ENCODE measurements around the gene G6PC1. TPM values are rescaled to one million over a fixed set of nuclear protein-coding genes. Genes with fewer than 3 reads are reported as not detected.
"Not testable (repeated sequence)": the region's sequence is repeated elsewhere in the genome, so short reads cannot be mapped to it uniquely, and the experiment has no call there.

G6PC1 gene
- total and polyA plus RNA-seq, 2 of the 13 experiments (the other 11 are each of a cell fraction or from before 2014, with no cell fraction given): 1.7 to 37.9 TPM

GRCh38 chr17:42880776-42881310 lies 19.8 kb upstream of the G6PC1 start:
- WGBS (ENCODE audit: low lambda C conversion rate): 61% methylated on average over 5 of the region's 5 CpGs
- CTCF ChIA-PET (ENCODE audit: low intra/inter-chr PET ratio, low total read pairs): no interaction called here

DNA sequence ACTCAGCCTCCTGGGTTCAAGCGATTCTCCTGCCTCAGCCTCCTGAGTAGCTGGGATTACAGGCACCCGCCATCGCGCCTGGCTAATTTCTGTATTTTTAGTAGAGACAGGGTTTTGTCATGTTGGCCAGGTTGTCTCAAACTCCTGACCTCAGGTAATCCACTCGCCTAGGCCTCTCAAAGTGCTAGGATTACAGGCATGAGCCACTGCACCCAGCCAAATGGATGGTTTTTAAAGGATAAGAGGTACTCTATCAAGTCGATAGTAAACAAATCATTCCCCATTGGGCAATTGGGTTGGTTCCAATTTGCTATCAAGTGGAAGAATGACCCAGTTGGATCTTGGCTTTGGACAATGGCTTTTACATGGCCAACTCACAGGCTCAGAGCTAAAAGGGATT lies 18.9 kb upstream of the G6PC1 start:
- H3K79me2 ChIP-seq (ENCODE audit: insufficient read depth, low read length); in situ Hi-C loops (cut with HindIII; ENCODE audit: extremely low pct_ligation_motif_present, low pct_unique_long_range_greater_than_20kb); H3K4me3 ChIP-seq (replicated peaks in 1 of 3; ENCODE audit: insufficient read depth in 1 of 3, low read depth in 2 of 3, low read length in 3 of 3); CTCF ChIA-PET (ENCODE audit: low intra/inter-chr PET ratio, low total read pairs); H3K27ac ChIP-seq (ENCODE audit: extremely low read length, insufficient read depth, low read length); BruUV-seq (replicated peaks); H2AFZ ChIP-seq (ENCODE audit: low read length); H3K9ac ChIP-seq (ENCODE audit: insufficient read depth, low read depth, low read length); H3K4me2 ChIP-seq (ENCODE audit: low read depth, low read length); intact Hi-C loops (cut with micrococcal nuclease; ENCODE audit: unreplicated experiment); H3K27me3 ChIP-seq (ENCODE audit: control insufficient read depth in 1 of 2, insufficient read depth in 2 of 2, low read length in 2 of 2); H3K36me3 ChIP-seq (replicated peaks in 1 of 2; ENCODE audit: control insufficient read depth in 1 of 2, insufficient read depth in 2 of 2, low read length in 2 of 2); DNase-seq (ENCODE audit: low spot score); H3K9me3 ChIP-seq (ENCODE audit: low read length); FAIRE-seq; H4K20me1 ChIP-seq (ENCODE audit: insufficient read depth, low read length); ATAC-seq: not testable (repeated sequence)
- POLR2A ChIA-PET: interaction anchor here (1.7 kb wide), 1 partner anchor 38 kb away, joined by 3 read pairs; no protein-coding TSS in a partner anchor
- peaks cover 97% of the 10 kb centered on the region for H3K4me1 ChIP-seq (ENCODE audit: insufficient read depth, low read length)
- WGBS (ENCODE audit: low lambda C conversion rate): 84% methylated on average over 6 of the region's 6 CpGs

More at GRCh38 chr17:42880776-42881310, 19.8 kb upstream of the G6PC1 start:
- no peak overlapping the region for H2AFZ ChIP-seq (ENCODE audit: low read length)
- H3K9ac ChIP-seq (ENCODE audit: insufficient read depth, low read depth, low read length): no peak overlapping the region
- no peaks in the 10 kb centered on the region for H3K79me2 ChIP-seq (ENCODE audit: insufficient read depth, low read length)
- in situ Hi-C loops (cut with HindIII; ENCODE audit: extremely low pct_ligation_motif_present, low pct_unique_long_range_greater_than_20kb) (no loop called here), intact Hi-C loops (cut with micrococcal nuclease; ENCODE audit: unreplicated experiment) (no loop called here)
- ATAC-seq: no peak
- no peak for DNase-seq (ENCODE audit: low spot score)
- H3K27me3 ChIP-seq (ENCODE audit: control insufficient read depth in 1 of 2, insufficient read depth in 2 of 2, low read length in 2 of 2): no peaks in the 10 kb centered on the region
- H3K9me3 ChIP-seq (ENCODE audit: low read length): no peaks in the 10 kb centered on the region
- BruUV-seq (replicated peaks): no TSS peak
- H3K27ac ChIP-seq (ENCODE audit: extremely low read length, insufficient read depth, low read length): no peak overlapping the region
- H3K4me3 ChIP-seq (replicated peaks in 1 of 3; ENCODE audit: insufficient read depth in 1 of 3, low read depth in 2 of 3, low read length in 3 of 3): no peak overlapping the region
- no peaks in the 10 kb centered on the region for H4K20me1 ChIP-seq (ENCODE audit: insufficient read depth, low read length)
- no peaks in the 10 kb centered on the region for H3K36me3 ChIP-seq (replicated peaks in 1 of 2; ENCODE audit: control insufficient read depth in 1 of 2, insufficient read depth in 2 of 2, low read length in 2 of 2)
- no peak for TF ChIP-seq MED8 (CRISPR knock-in tag; IDR thresholded peaks at IDR 0.05; ENCODE audit: insufficient replicate concordance)
- TF ChIP-seq, protein P1, sequence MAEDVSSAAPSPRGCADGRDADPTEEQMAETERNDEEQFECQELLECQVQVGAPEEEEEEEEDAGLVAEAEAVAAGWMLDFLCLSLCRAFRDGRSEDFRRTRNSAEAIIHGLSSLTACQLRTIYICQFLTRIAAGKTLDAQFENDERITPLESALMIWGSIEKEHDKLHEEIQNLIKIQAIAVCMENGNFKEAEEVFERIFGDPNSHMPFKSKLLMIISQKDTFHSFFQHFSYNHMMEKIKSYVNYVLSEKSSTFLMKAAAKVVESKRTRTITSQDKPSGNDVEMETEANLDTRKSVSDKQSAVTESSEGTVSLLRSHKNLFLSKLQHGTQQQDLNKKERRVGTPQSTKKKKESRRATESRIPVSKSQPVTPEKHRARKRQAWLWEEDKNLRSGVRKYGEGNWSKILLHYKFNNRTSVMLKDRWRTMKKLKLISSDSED (CRISPR knock-in tag; IDR thresholded peaks at IDR 0.05): no peak
- no peak for TF ChIP-seq SOX6 (IDR thresholded peaks at IDR 0.05)
- no peak for TF ChIP-seq SOX6 (CRISPR knock-in tag; IDR thresholded peaks at IDR 0.05)
- no peak for TF ChIP-seq FOXA1 (IDR thresholded peaks at IDR 0.05)
- TF ChIP-seq FOXA1 (CRISPR knock-in tag; IDR thresholded peaks at IDR 0.05): no peak
- no peak for TF ChIP-seq MBD4 (IDR thresholded peaks at IDR 0.05; ENCODE audit: borderline replicate concordance, low read length)
- no peak for TF ChIP-seq ZNF343 (CRISPR knock-in tag; IDR thresholded peaks at IDR 0.05)
- no peak for TF ChIP-seq HOXA3 (CRISPR knock-in tag; IDR thresholded peaks at IDR 0.05)
- TF ChIP-seq U2AF1 (optimal IDR thresholded peaks at IDR 0.05; ENCODE audit: low read depth, low read length): no peak
- no peak for TF ChIP-seq PCBP2 (optimal IDR thresholded peaks at IDR 0.05; ENCODE audit: low read depth, low read length, poor library complexity, severe bottlenecking)
- FAIRE-seq: no peak
- H3K4me2 ChIP-seq (ENCODE audit: low read depth, low read length): no peak overlapping the region
- H3K4me1 ChIP-seq (ENCODE audit: insufficient read depth, low read length): peaks cover 89% of the 10 kb centered on the region
- POLR2A ChIA-PET: interaction anchor here (1.0 to 1.3 kb wide), 2 partner anchors 14 to 48 kb away, joined by 3 to 4 read pairs; no protein-coding TSS in a partner anchor

All from HepG2 (cell line).